Fibroblast of villous mesenchyme (primary cell): ENCODE measurements around the gene EWSR1. TPM values are rescaled to one million over a fixed set of nuclear protein-coding genes. Genes with fewer than 3 reads are reported as not detected.
A peak's percentile ranks its signal among the peaks of the same experiment; 100 is the strongest.
"Not testable (repeated sequence)": the region's sequence is repeated elsewhere in the genome, so short reads cannot be mapped to it uniquely, and the experiment has no call there.

Experiments
- DNase-seq: peaks from one replicate; pipeline ENCODE4 v3.0.0-alpha.2; 2010; ENCODE audit warnings: low read depth
- H3K4me3 ChIP-seq: 2 replicates; pipeline ENCODE4 v1.5.1; 2011; ENCODE audit warnings: low read depth, mild to moderate bottlenecking, low read length
- CTCF ChIP-seq: IDR thresholded peaks from 2 replicates; pipeline ENCODE4 v1.5.1; 2012; ENCODE audit warnings: low read depth, mild to moderate bottlenecking, low read length; ENCODE audit not compliant: insufficient read depth
- total RNA-seq: library from RNA; depleted of rRNA; stranded (reverse); fragments of >200 nt; gene quantifications from 2 replicates; pipeline ENCODE4 v1.2.3, GENCODE V29; 2012

Gene EWSR1
- total RNA-seq, 1 donor = 207 TPM

DNA sequence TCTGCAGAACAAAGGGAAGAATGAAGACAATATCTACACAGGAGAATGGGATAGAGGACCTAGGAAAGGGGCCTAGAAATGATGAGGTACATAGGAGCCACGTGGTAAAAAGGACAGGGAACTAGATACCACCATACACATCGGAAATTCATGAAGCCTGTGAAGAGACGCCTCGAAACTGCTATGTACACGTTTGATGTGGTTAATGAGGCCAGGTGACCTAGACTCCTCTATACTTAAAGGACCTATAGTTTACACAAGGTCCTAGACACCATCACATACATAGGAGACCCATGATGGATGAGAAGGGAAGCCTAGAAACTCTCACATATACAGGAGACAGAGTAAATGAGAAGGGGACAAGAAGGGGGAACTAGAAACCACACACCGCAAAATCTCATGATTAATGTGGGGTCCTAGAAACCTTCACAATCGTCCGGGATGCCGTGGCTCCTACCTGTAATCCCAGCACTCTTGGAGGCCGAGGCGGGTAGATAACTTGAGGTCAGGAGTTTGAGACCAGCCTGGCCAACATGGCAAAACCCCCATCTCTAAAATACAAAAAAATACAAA is 24.1 kb upstream of the EWSR1 start:
- no peak for TF ChIP-seq CTCF
- no peak overlapping the region for H3K4me3 ChIP-seq
- no peak for DNase-seq

DNA sequence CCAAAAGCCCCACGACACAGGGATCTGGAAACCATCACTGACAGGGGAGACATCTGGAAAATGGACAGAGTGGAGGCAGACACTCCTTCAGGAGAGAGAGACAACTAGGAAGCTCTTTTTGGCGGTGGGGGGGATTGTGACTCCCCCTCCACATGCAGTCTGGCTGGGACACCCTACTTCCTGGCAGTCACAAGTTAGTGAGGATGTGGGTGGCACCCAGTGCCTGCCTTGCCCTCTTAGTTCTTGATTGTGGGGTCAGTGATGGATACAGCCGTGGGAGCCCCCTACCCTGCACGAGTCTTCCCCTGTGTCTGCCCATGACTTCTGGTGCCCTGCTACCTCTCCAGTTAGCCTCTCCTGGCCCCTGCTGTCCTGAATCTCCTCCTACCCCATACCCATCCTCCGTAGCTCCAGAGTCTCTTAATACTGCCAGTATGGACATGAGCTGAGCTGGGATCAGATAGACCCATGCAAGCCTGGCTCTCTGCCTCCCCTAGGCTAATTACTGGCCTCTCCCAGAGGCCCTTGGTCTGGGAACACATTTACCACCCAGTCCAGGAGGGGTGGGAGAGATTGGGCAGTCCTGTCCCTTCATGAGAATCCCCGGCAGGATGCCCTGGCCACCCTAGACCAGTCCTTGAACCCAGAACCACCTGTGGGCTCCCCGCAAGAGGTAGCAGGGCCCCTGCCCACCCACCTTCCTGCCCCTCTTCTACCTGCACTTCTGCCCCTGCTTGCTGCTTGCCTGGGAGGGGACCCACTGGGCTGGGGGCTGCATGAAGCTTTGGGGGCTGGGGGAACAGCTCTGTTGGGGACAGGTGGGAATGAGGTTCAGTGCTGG is 23.1 kb upstream of the EWSR1 start:
- H3K4me3 ChIP-seq = no peak overlapping the region
- DNase-seq = no peak
- no peak for TF ChIP-seq CTCF

DNA sequence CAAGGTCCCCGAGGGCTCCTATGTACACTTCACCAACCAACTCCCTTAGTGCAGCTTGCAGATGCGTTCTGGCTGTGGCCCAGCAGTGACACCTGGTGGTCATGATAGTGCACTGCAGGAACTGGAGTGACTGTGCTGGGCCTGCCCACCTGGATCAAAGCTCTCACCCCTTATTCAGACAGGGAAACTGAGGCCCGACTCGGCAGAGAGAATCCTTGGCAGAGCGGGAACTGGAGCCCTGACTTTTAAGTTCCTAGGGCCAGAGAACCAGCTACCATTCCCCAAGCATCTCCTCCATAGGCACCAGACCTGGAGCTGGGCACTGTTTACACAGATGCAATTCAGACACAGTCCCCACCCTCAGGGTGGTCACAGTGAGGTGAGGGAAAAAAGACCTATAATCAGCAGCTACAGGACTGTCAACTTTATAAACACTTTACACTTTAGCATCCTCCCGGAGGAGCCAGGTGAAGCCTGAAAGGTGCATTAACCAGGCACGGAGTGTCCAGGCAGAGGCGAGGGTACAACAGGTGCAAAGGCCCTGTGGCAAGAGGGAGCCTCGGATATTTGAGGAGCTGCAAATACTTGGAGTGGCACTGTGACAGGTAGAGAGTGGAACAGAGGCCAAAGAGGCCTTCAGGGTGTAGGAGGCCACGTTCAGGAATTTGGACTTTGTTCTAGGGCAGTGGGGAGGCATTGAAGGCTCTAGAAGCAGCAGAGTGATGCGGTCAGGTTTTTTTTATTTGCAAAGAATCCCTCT is 22.3 kb upstream of the EWSR1 start:
- peak; percentile 65 for DNase-seq
- TF ChIP-seq CTCF = peak; percentile 98

DNA sequence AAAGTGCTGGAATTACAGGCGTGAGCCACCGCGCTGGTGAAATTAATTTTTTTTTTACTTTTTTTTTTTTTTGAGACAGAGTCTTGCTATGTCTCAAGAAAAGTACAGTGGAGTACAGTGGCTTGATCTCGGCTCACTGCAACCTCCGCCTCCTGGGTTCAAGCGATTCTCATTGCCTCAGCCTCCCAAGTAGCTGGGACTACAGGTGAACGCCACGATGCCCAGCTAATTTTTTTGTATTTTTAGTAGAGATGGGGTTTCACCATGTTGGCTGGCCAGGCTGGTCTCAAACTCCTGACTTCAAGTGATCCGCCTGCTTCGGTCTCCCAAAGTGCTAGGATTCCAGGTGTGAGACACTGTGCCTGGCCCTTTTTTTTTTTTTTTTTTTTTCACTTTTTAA is 20.2 kb upstream of the EWSR1 start:
- not testable (repeated sequence) for DNase-seq, H3K4me3 ChIP-seq

More for the DNA sequence above, 22.3 kb upstream of the EWSR1 start:
- no peak overlapping the region for H3K4me3 ChIP-seq

DNA sequence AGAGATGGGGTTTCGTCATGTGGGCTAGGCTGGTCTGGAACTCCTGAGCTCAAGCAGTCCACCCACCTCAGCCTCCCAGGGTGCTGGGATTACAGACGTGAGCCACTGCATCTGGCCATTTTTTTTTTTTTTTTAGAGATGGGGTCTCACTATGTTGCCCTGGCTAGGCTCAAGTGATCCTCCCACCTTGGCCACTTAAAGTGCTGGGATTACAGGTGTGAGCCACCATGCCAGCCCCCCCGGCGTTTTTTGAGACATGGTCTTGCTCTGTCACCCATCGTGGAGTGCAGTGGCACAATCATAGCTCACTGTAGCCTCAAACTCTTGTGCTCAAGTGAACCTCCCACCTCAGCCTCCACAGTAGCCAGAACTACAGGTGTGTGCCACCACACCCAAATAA is 16.8 kb upstream of the EWSR1 start:
- TF ChIP-seq CTCF = no peak
- no peak for DNase-seq
- no peak overlapping the region for H3K4me3 ChIP-seq

- no peak for TF ChIP-seq CTCF
Measured at GRCh38 chr22:29251981-29252911, 15.8 kb upstream of the EWSR1 start.

More at GRCh38 chr22:29251981-29252911, 15.8 kb upstream of the EWSR1 start:
- no peak for DNase-seq
- H3K4me3 ChIP-seq = no peak overlapping the region
